RWPE1 (cell line): Measurements from ENCODE around the gene ZFTA.

Experiments used
- CTCF ChIA-PET: fragments of 350-600 bp; sonication (Branson Sonifier 250); formaldehyde crosslinking; extraction: SDS; loops from one replicate; lab custom pipeline; 2021; lab: Yijun Ruan, JAX
- POLR2A ChIA-PET: fragments of 400-600 bp; formaldehyde crosslinking; extraction: SDS; loops from one replicate; lab custom pipeline; 2020; ENCODE audit warnings: antibody characterized with exemption; ENCODE audit not compliant: low non-redundant PET; lab: Yijun Ruan, JAX
- DNase-seq: peaks from one replicate; pipeline ENCODE4 v3.0.0; 2012; ENCODE audit warnings: low spot score
- H3K27ac ChIP-seq: fragments of 450-650 bp; 2 replicates; pipeline ENCODE4 v1.5.1; 2017
- CTCF ChIP-seq: fragments of 450-650 bp; conservative IDR thresholded peaks from 2 replicates; pipeline ENCODE4 v1.5.1; 2017; ENCODE audit warnings: low read depth, mild to moderate bottlenecking

Gene ZFTA

DNA sequence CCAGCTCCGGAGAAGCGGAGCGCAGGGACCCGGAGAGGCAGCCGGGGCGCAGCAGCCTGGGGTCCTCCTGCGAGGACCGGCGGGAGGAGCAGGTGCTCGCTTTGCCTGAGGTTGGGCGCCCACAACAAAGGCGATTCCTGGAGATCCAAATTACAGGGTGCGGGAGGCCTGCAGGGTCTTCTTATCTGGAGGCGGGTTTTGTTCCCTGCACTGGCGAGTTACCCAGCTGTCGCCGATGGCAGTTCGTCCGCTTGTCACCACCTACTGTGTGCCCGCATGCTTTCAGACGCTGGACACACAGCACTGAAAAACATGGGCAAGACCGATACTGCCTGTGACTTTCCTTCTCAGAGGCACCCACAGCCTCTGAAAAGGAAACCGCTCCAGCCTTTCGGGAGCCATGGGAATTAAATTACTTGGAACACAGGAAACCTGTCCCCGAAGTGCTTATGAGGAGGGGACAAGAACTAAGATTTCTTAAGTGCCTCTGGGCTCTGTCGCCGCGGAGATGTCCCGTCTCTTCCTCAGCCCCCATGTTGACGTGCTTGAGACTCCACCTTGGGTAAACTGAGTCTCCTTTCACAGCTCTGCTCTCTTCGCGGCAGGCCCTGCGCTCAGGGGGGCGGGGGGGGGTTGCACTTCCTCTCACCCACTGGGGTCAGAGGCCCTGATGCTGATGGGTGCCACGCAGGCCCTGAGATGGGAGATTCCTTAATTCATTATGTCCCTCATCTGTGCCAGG lies 1.3 kb upstream of the ZFTA start:
- ChIA-PET POLR2A (interaction anchor here (1.5 kb wide), 1 partner anchor 44 kb away, joined by 3 read pairs; no protein-coding TSS in a partner anchor), CTCF (interaction anchor here (0.8 to 2.3 kb wide), 5 partner anchors 33 to 790 kb away, joined by 3 to 11 read pairs (median 7); no protein-coding TSS in a partner anchor)
- H3K27ac ChIP-seq: no peak overlapping the region
- no peak for TF ChIP-seq CTCF
- DNase-seq: no peak

- H3K27ac ChIP-seq: peak overlapping the region; percentile 78
- peak; percentile 21 for DNase-seq
- ChIA-PET POLR2A (interaction anchor here (1.5 kb wide), 1 partner anchor 45 kb away, joined by 3 read pairs; no protein-coding TSS in a partner anchor), CTCF (interaction anchor here (0.6 to 2.3 kb wide), 7 partner anchors 34 to 177 kb away, joined by 3 to 12 read pairs (median 3); partner anchors contain the start of gene SPINDOC)
- TF ChIP-seq CTCF: no peak
These were observed 603 bp upstream of the ZFTA start for GRCh38 chr11:63769042-63769713.

DNA sequence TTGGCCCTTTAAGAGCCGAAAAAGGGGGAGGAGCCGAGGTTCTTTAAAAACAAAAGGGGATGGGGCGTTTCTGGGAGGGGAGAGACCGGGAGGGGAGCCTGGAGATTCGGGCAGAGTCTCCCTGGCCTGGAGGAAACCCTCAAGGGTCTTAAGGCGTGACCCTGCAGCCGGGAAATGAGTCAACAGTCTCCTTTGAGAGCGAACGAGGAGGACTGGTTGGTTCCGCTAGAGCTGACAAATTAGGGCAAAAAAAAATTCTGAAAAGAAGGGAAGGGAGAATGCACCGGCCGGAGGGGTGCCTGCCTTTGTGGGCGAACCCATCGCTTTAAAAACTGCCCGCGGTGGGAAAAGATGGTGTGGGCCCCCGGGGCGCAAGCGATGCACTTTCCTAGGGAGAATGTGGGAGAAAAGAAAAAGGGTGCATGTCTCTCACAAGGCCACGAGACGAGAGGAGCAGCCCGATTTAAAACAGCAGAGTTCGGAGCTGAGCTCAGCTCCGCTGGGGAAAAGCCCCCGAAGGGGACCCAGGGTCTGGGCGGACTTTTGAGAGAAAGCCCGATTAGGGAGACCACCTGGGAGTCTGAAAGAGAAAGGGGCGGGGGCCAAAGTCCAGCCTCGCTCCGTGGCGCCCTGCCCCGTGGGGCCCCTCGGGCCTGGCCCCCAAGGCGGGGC lies 874 bp downstream of the ZFTA start:
- DNase-seq: peak; percentile 65
- peak overlapping the region; percentile 78 for H3K27ac ChIP-seq
- no peak for TF ChIP-seq CTCF
- ChIA-PET CTCF (interaction anchor here (0.6 to 2.3 kb wide), 16 partner anchors 9 to 1247 kb away, joined by 3 to 12 read pairs (median 4); partner anchors contain the start of genes ARL2 and SPINDOC), POLR2A (interaction anchor here (1.5 kb wide), 1 partner anchor 47 kb away, joined by 3 read pairs; no protein-coding TSS in a partner anchor)

DNA sequence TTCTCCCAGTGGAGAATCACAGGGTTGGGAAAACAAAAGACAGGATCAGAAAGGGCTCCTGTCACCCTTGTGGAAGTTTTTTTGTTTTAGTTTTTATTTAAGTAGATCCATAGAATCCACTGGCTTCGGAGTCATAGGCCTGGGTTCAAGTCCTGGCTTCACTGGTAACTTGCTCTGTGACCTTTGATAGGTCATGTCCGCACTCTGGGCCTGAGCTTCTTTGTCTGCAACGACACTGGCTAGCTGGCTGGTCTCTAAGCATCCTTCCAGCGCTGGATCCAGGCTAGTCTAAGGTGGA lies 1.4 kb downstream of the ZFTA start:
- peak overlapping the region; percentile 78 for H3K27ac ChIP-seq
- no peak for DNase-seq
- no peak for TF ChIP-seq CTCF
- POLR2A ChIA-PET: no interaction called here
- CTCF ChIA-PET: interaction anchor here (0.7 to 2.3 kb wide), 9 partner anchors 9 to 386 kb away, joined by 3 to 12 read pairs (median 4); partner anchors contain the start of gene SPINDOC

DNA sequence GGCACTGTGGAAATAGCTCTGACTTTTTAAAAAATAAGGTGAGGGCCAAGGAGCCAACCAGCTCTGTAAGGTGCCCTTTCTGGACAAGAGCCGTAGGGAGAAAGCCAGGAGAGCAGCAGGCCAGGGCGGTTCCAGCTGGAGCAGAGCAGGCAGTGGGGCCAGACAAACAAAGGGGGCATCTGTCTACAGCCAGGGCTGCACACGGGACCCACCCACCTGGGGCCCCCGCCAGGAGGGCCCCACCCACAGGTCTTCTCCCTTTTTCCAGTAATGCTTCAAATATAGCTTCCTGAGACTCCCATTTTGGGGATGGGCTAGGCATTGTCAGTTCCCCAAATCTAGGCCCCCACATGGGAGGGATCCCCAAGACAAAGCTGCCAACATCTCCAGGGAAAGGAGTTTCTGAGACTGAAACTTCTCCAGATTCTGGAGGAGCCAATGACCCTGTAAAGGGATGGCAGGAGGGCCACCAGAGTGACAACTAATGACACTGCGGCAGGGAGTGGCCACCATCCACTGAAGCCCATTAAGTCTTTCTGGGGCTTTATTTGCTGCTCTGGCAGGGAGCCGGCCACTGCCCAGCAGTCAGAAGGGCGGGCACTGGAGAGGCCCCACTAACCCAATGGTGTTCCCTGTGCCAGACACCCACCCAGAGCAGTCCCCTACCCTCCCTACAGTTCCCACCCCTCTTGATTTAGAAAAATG lies 1.9 kb downstream of the ZFTA start:
- CTCF ChIA-PET: interaction anchor here (0.6 to 1.9 kb wide), 5 partner anchors 48 to 386 kb away, joined by 3 to 6 read pairs (median 3); no protein-coding TSS in a partner anchor
- no peak for DNase-seq
- TF ChIP-seq CTCF: no peak
- POLR2A ChIA-PET: no interaction called here
- H3K27ac ChIP-seq: peak overlapping the region; percentile 78
